ENCODE data around the gene CST2. TPM values are rescaled to one million over a fixed set of nuclear protein-coding genes. Genes with fewer than 3 reads are reported as not detected.
A peak's percentile ranks its signal among the peaks of the same experiment; 100 is the strongest.

CST2 gene
- total RNA-seq, 1 donor from 2014 or later: not detected

- no peaks in the 10 kb centered on the region for H3K36me3 Mint-ChIP-seq (ENCODE audit: low read depth, unreplicated experiment)
- H3K4me1 Mint-ChIP-seq (ENCODE audit: unreplicated experiment): no peaks in the 10 kb centered on the region
- no peak overlapping the region for H3K4me3 Mint-ChIP-seq (ENCODE audit: unreplicated experiment)
- no peak for TF ChIP-seq CTCF (IDR thresholded peaks at IDR 0.05; ENCODE audit: unreplicated experiment)
- DNase-seq (ENCODE audit: low spot score): no peak
- H3K27ac Mint-ChIP-seq (ENCODE audit: unreplicated experiment): no peak overlapping the region
- peaks cover 2% of the 10 kb centered on the region for H3K27me3 Mint-ChIP-seq (ENCODE audit: unreplicated experiment)
- H3K9me3 Mint-ChIP-seq (ENCODE audit: unreplicated experiment): peaks cover 3% of the 10 kb centered on the region
Observed at GRCh38 chr20:23857962-23858595, 31.6 kb upstream of the CST2 start.

- TF ChIP-seq CTCF (IDR thresholded peaks at IDR 0.05; ENCODE audit: unreplicated experiment): no peak
- Mint-ChIP-seq H3K27me3 (ENCODE audit: unreplicated experiment) (peaks cover 2% of the 10 kb centered on the region), H3K4me1 (ENCODE audit: unreplicated experiment) (no peaks in the 10 kb centered on the region), H3K4me3 (ENCODE audit: unreplicated experiment) (no peak overlapping the region), H3K9me3 (ENCODE audit: unreplicated experiment) (no peaks in the 10 kb centered on the region), H3K36me3 (ENCODE audit: low read depth, unreplicated experiment) (no peaks in the 10 kb centered on the region), H3K27ac (ENCODE audit: unreplicated experiment) (no peak overlapping the region)
- no peak for DNase-seq (ENCODE audit: low spot score)
Observed at GRCh38 chr20:23856736-23857135, 30.2 kb upstream of the CST2 start.

- Mint-ChIP-seq H3K27me3 (ENCODE audit: unreplicated experiment) (peaks cover 5% of the 10 kb centered on the region), H3K27ac (ENCODE audit: unreplicated experiment) (no peak overlapping the region), H3K36me3 (ENCODE audit: low read depth, unreplicated experiment) (no peaks in the 10 kb centered on the region), H3K9me3 (ENCODE audit: unreplicated experiment) (no peaks in the 10 kb centered on the region), H3K4me1 (ENCODE audit: unreplicated experiment) (no peaks in the 10 kb centered on the region), H3K4me3 (ENCODE audit: unreplicated experiment) (peak overlapping the region; percentile 5)
- no peak for TF ChIP-seq CTCF (IDR thresholded peaks at IDR 0.05; ENCODE audit: unreplicated experiment)
- DNase-seq (ENCODE audit: low spot score): no peak
Observed at GRCh38 chr20:23856226-23856625, 29.7 kb upstream of the CST2 start.

GRCh38 chr20:23841693-23842092 is 15.2 kb upstream of the CST2 start:
- DNase-seq (ENCODE audit: low spot score): no peak
- H3K4me3 Mint-ChIP-seq (ENCODE audit: unreplicated experiment): no peak overlapping the region
- H3K9me3 Mint-ChIP-seq (ENCODE audit: unreplicated experiment): no peaks in the 10 kb centered on the region
- no peaks in the 10 kb centered on the region for H3K36me3 Mint-ChIP-seq (ENCODE audit: low read depth, unreplicated experiment)
- H3K27ac Mint-ChIP-seq (ENCODE audit: unreplicated experiment): no peak overlapping the region
- H3K27me3 Mint-ChIP-seq (ENCODE audit: unreplicated experiment): peaks cover 2% of the 10 kb centered on the region
- TF ChIP-seq CTCF (IDR thresholded peaks at IDR 0.05; ENCODE audit: unreplicated experiment): no peak
- H3K4me1 Mint-ChIP-seq (ENCODE audit: unreplicated experiment): no peaks in the 10 kb centered on the region

- Mint-ChIP-seq H3K27me3 (ENCODE audit: unreplicated experiment) (peaks cover 5% of the 10 kb centered on the region), H3K36me3 (ENCODE audit: low read depth, unreplicated experiment) (no peaks in the 10 kb centered on the region), H3K4me1 (ENCODE audit: unreplicated experiment) (peaks cover 14% of the 10 kb centered on the region), H3K9me3 (ENCODE audit: unreplicated experiment) (no peaks in the 10 kb centered on the region), H3K4me3 (ENCODE audit: unreplicated experiment) (no peak overlapping the region), H3K27ac (ENCODE audit: unreplicated experiment) (no peak overlapping the region)
- DNase-seq (ENCODE audit: low spot score): no peak
- no peak for TF ChIP-seq CTCF (IDR thresholded peaks at IDR 0.05; ENCODE audit: unreplicated experiment)
Observed at GRCh38 chr20:23835716-23836115, 9.2 kb upstream of the CST2 start.

All from endothelial cell (in vitro differentiated cells).